ENCODE data around the gene CEP128.

The CEP128 gene

GRCh38 chr14:80941241-80942185 is at the start of gene CEP128:
CEP128 (minus strand) TSS chr14:80941738.
- peak; percentile 98 for DNase-seq (ENCODE audit: low spot score)

GRCh38 chr14:80988735-80989429 is 47.3 kb upstream of the CEP128 start:
- DNase-seq (ENCODE audit: low spot score): peak; percentile 30

- DNase-seq (ENCODE audit: low spot score): no peak
These were observed 46.7 kb upstream of the CEP128 start for GRCh38 chr14:80988192-80988591.

GRCh38 chr14:80987235-80988032 is 45.9 kb upstream of the CEP128 start:
- DNase-seq (ENCODE audit: low spot score): peak; percentile 82

- DNase-seq (ENCODE audit: low spot score): no peak
These were observed 41.2 kb upstream of the CEP128 start for GRCh38 chr14:80982711-80983110.

GRCh38 chr14:80981673-80982072 is 40.1 kb upstream of the CEP128 start:
- no peak for DNase-seq (ENCODE audit: low spot score)

GRCh38 chr14:80981156-80981555 is 39.6 kb upstream of the CEP128 start:
- no peak for DNase-seq (ENCODE audit: low spot score)

- no peak for DNase-seq (ENCODE audit: low spot score)
These were observed 38.4 kb upstream of the CEP128 start for GRCh38 chr14:80979951-80980350.

- no peak for DNase-seq (ENCODE audit: low spot score)
These were observed 36.9 kb upstream of the CEP128 start for GRCh38 chr14:80978403-80978802.

- DNase-seq (ENCODE audit: low spot score): no peak
These were observed 35.7 kb upstream of the CEP128 start for GRCh38 chr14:80977221-80977620.

GRCh38 chr14:80974679-80975078 is 33.1 kb upstream of the CEP128 start:
- DNase-seq (ENCODE audit: low spot score): no peak

GRCh38 chr14:80973931-80974641 is 32.5 kb upstream of the CEP128 start:
- DNase-seq (ENCODE audit: low spot score): peak; percentile 86

- no peak for DNase-seq (ENCODE audit: low spot score)
These were observed 23.5 kb upstream of the CEP128 start for GRCh38 chr14:80965037-80965436.

GRCh38 chr14:80959496-80959895 is 18.0 kb upstream of the CEP128 start:
- DNase-seq (ENCODE audit: low spot score): no peak

GRCh38 chr14:80958939-80959338 is 17.4 kb upstream of the CEP128 start:
- DNase-seq (ENCODE audit: low spot score): no peak

GRCh38 chr14:80958226-80958625 is 16.7 kb upstream of the CEP128 start:
- no peak for DNase-seq (ENCODE audit: low spot score)

GRCh38 chr14:80957613-80958012 is 16.1 kb upstream of the CEP128 start:
- DNase-seq (ENCODE audit: low spot score): no peak

GRCh38 chr14:80956922-80957321 is 15.4 kb upstream of the CEP128 start:
- DNase-seq (ENCODE audit: low spot score): no peak

GRCh38 chr14:80956102-80956501 is 14.6 kb upstream of the CEP128 start:
- DNase-seq (ENCODE audit: low spot score): no peak

- no peak for DNase-seq (ENCODE audit: low spot score)
These were observed 13.9 kb upstream of the CEP128 start, which contains the start of gene TSHR for GRCh38 chr14:80955416-80955941. TSHR (plus strand) TSS chr14:80955621; CDS start chr14:80955681, 60 bp downstream.

GRCh38 chr14:80954687-80955299 is 13.3 kb upstream of the CEP128 start:
- peak; percentile 76 for DNase-seq (ENCODE audit: low spot score)
